ENCODE data around the gene DNAJC27.

DNAJC27 gene

DNA sequence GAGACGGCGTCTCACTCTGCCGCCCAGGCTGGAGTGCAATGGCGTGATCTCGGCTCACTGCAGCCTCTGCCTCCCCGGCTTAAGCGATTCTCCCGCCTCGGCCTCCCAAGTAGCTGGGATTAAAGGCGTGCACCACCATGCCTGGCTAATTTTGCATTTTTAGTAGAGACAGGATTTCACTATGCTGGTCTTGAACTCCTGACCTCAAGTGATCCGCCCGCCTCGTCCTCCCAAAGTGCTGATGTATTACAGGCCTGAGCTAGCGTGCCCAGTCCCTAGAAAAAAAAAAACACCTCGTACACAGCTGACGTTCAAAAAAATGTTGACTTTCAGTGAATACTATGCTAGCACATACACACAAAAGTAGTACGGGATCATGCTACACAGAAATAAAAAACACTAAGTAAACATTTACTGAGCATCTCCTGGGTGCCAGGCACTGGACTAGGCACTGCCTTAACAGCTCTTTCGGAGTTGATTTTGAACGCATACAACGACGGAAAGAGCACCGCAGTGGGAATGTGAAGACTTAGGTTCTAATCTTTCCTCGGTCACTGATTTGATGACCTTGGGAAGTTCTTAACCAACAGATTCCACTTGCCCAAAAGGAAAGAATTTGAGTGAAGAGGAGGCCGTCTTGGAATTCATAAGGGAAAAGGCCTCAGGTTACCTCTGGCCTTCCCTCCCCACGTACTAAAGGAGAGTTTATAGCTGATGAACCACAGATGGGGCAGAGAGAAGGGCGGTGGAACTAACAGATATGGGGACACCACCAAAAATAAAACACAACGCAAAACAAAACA is 1.1 kb downstream of the DNAJC27 start:
- peak; percentile 47 for DNase-seq

DNA sequence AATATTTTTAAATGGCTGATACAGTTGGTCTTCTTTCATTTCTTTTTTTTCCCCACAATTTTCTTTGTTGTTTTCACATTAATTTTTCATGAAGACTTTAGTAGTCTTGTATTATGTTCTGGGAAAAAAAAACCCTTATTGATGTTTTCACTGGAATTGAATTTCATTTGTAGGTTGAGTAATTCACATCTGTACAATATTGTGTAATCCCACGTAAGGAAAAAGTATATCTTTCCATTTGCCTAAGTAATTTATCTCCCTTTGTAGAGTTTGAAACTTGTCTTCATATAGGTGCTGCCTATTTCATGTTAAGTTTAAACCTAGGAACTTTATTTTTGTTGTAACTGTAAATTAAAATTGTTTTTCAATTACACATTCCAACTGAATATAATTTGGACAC is 2.0 kb downstream of the DNAJC27 start:
- no peak for DNase-seq

DNA sequence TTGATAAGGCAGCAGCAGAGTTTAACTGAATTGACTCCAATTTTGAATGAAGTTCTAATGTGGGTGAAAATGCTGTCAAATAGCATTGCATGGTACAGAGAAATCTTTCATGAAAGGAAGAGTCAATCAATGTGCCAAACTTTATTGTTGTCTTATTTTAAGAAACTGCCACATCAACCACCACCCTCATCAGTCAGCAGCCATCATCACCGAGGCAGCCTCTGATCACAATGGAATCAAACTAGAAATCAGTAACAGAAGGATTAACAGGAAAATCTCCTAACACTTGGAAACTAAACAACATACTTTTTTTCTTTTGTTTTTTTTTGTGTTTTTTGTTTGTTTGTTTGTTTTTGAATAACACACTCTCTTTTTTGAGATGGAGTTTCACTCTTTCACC is 9.9 kb downstream of the DNAJC27 start:
- no peak for DNase-seq

DNA sequence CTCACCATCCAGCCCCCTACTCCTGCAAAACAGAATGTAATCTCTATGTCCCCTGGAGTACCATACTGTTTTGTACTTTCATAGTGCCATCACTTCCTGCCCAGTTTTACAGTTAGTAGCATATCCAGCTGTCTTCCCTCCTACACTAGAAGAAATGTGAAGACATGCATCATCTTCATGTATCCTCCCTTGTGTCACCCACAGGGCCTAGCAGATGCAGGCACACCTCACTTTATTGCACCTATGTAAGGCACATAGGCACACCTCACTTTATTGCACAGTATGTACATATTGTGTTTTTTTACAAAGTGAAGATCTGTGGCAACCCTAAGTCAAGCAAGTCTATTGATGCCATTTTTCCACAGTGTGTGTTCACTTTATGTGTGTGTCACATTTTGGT is 12.0 kb downstream of the DNAJC27 start:
- DNase-seq, result no peak

DNA sequence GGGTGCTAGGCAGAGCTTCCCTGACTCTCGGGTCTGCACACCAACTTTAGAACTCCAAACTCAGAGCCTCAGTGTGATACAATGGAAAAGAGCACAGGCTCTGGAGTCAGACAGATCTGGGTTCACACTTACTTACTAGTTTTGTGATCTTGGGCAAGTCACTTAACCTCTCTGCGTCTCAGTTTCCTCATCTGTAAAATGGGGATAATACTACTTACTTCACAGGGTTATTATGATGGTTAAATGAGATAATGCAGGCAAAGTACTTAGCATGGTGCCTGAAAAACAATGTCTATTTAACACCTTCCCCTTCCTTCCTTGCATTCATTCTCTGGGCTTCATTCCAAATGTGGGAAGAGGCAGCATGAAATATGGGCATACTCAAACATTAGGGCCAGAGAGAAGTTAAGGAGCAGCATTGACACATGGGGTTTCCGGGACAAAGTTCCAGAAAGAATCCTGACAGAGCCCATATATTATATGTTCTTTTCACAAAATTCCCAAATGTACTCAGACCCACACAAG is 13.3 kb downstream of the DNAJC27 start:
- no peak for DNase-seq

DNA sequence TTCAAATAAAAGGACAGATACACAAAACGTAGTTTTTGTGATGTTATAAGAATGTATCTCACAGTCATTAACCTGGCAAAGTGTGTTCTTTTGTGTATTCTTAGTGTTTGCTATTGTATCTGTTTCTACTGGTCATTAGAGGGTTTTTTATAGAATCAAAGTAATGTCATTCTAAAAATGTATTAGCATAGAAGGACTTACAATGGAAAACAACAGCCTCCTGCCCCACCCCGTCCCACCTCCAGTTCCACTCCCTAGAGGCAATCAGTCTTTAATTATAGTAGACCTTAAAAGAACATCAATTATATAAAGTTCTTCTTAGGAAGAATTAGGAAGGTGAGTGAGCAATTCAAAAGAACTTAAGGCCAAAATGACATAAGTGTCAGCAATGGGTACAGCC is 13.8 kb downstream of the DNAJC27 start:
- no peak for DNase-seq

DNA sequence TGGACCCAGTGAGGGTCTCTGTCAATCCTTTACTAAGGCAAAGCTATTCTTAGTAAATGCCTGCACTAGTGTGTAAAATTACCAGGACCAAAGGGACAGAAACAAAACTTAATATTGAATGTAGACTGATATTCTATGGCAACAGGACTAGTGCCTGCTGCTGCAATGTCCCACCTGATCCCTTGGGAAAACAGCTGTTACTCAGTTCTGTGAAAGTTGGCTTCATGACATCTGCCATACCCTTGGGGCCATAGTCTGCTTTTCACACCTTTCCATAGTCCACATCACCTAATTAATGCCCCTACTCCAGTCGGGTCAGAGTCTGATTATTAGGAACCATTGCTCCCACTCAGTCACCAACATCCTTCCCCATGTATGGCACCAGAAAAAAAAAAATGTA is 14.5 kb downstream of the DNAJC27 start:
- no peak for DNase-seq

DNA sequence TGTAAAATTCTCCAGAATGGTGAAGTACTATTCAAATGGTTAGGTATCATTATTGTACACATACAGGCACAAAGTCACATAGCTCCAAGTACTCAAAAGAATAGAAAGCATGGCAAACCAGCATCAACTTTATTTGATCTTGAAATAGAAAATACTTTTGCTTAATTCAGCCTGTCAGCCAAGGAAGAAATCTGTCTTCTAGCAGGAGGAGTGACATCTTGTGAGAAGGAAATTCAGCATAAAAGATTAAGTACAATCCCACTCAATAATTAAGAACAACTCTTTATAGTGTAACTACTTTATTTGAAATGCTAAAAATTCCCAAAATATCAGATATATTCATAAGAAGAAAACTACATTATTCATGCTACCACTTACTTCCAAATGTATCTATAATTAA is 15.8 kb downstream of the DNAJC27 start:
- no peak for DNase-seq

DNA sequence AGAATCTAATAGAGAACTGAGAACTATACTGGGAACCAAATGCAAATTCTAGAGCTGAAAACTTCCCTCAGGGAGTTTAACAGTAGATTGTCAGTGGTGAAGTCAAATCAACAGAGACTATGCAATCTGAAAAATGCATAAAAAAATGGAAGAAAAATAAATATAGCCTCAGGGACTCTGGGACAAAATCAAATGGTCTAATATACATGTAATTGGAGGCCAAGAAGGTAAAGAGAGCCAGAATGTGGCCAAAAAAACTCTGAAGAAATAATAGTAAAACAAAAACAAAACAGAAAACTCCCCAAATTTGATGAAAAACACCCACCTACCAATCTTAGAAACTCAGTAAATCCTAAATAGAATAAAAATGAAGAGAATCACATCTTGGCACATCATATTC is 16.5 kb downstream of the DNAJC27 start:
- no peak for DNase-seq

DNA sequence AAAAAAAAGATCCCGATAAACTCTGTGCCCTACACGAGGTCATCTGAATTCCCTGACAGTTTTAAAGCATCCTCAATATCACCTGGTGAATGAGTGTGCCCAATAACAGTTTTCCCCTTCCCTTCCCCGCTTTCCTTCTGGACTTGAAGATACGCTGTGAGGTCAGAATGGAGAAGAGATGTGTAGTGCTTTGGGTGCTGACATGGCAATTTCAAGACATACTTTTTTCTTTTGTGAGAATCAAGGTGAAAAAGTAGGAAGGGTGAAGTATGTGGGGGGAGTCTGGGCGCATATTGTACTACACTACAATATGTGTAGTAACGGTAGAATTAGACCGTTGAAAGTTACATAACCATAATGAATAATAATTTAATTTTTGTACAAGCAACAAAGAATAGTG is 21.7 kb downstream of the DNAJC27 start:
- DNase-seq, result no peak

DNA sequence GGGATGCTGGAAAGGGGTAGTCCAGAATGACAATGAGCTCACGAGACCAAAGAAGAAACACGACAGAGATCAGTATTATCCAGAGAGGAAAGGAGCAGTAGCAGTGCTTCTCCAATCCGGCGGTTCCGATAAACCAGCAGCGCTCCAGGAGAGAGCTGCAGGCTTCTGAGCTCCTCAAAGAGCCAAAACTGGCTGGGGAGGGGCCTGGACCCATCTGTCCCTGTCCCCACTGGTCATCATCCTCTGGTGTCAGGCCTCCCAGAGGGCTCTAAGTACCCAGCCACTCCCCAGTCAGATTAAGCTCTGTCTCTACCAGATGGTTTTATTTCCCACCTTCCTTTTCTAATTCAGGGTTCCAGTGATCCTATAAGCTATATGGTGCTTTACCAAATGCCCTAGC is 23.2 kb downstream of the DNAJC27 start:
- DNase-seq, result no peak

DNA sequence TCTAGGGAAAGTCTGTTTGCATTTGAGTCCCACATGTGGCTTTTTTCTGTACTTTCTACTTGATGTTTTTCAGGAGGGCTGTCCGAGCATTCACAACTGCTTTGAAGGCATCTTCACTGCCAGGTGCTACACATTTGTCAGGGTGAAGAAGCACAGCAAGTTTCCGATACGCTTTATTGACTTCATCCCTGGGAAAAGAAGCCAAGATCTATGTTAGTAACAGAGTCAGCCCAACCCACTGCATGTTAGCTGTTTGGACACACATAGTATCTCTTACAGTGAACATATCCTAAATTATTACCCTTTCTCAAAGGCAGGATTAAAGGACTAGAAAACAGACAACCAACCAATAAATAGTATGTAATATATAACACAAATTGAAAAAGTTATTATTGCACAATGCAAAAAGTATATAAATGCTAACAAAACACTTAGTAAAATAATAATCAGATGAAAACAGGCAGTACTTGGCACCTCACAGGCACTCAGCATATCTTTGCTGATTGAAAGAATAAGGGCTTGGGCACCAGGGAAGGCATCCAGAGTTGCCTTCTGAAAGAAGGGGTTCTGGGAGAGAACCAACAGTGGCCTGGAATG is 24.1 kb downstream of the DNAJC27 start:
- DNase-seq, result no peak

DNA sequence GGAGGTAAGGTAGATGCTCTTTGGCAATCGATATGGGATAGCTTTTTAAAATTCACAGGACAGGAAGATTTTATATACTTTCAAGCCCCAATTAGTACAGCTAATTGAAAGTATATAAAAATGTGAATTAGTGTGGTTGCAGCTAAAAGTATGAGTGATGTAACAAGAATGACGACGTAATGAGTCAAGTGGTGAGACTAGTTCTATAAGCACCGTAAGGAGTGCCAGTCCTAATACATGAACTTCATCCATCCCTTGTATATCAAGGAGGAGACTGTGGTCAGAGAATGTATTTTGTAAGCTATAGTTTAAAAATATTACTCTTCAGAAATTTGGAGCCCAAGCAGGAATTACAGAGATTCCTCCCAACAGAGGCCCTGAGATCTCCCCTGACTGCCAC is 25.8 kb downstream of the DNAJC27 start:
- no peak for DNase-seq

DNA sequence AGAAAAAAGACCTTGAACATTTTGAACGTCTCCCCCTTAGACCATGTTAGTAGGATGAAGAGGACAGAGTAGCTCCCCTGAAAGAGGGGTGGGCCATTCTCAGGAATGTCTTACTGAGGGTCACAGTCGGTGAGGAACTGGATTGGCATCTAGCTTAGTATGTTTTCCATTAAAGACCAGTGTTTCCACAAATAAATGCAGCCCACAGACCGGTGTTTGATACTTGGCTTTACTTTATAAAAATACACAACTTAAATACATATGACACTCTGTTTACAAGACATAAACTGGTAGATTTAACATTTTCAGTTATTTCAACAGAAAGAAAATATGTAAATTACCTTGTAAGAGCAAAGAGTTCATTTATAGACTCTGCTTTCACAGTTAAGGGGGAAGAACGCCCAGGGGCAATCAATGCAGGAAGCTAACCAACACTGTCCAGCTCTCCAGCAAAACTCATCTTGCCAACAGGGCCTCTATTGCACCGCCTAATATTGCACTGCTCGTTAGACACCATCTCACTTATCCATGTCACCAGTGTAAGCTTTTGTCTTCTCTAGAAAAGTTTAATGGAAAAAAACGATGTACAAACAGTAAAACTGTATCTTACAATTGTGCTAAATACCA is 28.2 kb downstream of the DNAJC27 start:
- DNase-seq, result no peak

DNA sequence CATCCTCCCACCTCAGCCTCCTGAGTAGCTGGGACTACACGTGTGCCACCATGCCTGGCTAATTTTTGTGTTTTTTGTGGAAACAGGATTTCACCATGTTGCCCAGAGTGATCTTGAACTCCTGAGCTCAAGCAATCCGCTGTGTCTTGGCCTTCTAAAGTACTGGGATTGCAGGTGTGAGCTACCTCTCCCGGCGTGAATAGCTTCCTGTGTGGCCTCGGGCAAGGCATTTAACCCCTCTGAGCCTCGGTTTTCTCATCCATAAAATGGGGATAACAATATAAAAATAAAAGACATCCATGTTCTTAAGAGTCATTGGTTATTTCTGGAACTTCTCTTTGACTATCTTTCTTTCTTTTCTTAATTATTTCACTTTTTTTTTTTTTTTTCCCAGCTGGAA is 32.4 kb downstream of the DNAJC27 start:
- DNase-seq, result no peak

DNA sequence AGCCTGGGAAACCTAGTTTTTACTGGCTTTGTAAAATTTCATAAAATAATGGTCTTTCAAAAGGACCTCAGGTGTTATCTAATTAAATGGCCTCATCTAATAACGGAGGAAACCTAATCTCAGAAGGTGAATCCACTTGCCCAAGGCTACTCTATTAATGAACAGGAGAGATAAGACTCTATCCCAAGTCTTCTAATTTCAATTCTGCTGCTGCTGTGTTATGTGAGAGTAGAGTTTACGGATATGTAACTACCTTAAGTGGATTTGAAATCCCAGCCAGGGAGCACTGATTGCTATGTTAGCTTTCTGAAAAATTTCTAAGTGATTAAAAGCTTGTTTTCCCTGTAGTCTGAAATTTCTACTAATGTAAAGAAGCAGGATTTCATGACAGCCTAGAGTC is 34.5 kb downstream of the DNAJC27 start:
- DNase-seq, result no peak

DNA sequence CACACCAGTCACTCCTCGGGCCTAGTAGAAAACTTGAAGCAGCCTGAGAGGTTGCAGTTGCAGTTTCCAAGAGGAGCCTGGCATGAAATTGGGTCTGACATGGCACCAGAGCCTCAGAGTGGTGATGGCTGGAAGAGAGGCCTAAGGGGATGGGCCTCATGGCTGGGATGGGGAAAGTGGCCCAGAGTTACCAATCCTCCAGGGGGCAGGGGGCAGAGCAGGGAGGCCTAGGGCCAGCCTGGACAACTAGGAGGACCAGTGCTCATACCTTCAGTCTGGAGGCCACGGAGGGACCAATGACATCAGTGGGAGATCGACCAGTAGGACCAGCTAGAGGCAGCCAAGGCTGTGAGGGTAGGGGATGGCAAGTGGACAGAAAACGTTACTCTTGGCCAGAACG is 36.6 kb downstream of the DNAJC27 start:
- no peak for DNase-seq

DNA sequence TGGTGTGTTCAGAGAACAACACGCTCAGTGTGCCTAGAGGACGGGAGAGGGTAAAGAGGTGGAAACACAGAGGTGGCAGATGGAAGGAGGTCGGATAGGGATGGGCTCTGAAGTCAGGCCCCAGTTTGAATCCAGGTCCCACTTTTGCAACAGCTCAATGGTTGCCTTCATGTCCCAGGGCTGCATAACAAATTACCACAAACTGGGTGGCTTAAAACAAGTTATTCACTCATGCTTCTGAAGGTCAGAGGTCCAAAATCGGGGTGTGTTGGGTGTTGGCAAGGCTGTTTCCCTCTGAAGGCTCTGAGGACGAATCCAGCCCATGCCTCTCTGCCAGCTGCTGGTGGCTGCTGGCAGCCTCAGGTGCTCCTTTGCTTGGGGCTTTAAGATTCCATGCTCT is 39.0 kb downstream of the DNAJC27 start:
- no peak for DNase-seq

DNA sequence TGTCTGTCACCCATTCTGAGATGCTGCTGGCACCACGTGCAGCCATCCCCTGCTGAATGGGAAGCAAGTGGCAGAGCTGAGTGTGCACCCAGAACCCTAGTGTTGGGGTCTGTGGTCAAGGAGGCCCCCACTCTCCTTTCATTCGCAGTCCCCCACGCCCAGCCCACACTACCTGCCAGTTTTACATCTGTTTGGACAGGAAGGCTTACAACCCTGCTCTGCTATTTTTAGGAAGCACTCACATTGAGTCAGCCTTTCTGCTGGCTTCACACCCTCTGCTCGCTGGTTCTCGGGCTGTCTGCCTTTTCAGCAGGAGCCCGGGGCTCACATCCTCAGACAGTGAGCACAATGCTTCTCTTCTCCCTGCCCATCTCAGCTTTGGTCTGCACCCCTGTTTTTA is 41.0 kb downstream of the DNAJC27 start:
- no peak for DNase-seq

DNA sequence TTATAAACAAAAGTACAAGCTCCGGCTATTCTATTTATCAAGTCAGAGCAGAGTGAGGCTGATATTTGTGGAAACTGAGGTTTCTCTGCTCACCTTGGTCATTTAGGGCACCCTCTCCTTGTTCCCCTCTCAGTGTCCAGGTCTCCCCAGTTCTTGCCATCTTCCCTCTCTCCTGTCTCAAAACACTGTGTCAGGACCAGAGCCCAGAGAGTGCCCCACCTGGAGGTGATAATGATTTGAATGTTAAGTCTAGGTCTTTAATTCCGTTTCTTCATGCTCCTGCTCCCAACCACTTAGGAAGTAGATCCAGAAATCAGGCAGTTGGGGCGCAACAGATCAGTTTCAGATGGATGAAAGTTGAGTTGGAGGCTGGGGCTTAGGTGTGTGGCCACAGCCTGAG is 42.5 kb downstream of the DNAJC27 start:
- DNase-seq, result no peak

DNA sequence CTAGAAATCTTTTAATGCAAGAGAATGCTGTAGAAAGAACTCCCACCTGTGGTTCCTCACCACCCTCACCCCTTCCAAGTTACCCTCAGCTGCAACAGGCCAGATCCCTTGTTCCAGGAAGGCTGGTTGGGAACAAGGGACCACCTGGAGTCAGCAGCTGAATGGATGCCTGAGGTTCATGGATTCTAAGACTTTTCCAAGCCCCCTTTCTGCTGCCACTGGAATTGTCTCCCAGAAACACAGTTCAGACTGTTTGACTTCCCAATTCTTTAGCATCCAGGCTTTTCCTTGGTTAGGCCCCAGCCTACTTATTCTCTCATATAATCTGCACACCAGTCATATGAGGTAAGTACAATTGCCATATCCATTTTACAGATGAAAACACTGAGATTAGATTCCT is 43.7 kb downstream of the DNAJC27 start:
- DNase-seq, result no peak

DNA sequence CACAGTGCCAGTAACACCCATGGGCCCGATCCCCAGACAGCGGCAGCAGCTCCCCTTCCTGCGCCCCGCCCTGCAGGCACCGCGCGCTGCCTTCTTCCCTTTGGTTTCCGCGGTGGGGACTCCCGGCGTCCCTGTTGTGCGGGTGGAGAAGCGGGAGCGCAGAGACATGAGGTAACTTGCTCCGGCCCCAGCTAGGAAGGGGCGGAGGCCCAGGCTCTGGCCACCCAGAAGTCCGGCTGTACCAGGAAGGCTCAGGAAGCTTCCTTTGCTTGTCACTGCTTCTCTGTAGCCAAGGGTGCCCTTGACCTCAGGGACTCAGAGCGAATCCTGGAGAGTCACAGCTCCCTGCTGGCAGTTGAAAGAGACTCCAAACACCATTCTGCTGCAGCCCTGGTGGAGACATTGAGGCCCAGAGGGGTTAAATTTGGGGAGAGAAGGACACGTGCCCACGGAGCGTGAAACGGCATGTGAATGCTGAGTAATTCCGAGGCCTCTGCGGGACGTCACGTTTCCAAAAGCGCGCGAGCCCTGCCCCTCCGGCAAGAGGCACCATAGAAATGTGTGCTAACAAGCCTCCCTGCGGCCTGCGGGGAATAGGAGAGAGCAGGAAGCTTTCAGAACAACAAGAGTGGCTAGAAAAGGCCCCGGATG is 45.0 kb downstream of the DNAJC27 start:
- DNase-seq, result peak; percentile 58

DNA sequence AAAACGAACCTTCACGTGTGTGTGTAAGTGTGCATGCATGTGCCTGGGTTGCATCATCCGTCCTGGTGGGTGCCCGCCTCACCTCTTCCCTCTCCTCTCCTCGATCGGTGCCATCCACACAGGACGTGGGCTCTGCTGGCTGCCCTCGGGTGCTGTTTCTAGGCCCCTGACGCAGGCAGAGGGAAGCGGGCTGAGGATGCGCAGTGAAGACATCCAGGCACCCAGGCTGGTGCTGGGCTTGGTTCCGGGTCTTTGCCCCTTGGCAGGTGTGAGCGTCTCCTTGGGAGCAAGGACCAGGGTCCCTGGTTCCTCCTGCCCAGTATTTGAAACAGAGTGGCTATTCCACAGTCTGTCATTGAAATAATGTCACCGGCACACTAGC is 45.5 kb downstream of the DNAJC27 start:
- DNase-seq, result no peak

DNA sequence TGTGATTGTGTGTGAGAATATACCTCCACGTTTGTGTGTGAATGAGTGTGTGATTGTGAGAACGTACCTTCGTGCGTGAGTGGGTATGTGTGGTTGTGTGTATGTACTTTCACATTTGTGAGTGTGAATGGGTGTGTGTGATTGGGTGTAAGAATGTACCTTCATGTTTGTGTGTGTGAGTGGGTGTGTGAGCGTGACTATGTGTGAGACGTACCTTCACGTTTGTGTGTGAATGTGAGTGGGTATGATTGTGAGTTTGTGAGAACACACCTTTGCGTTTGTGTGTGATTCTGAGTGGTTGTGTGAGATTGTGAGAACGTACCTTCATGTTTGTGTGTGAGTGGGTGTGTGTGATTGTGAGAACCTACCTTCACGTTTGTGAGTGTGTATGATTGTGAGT is 45.9 kb downstream of the DNAJC27 start:
- DNase-seq, result no peak
